Stimulated activated CD4-positive, alpha-beta T cell treated with anti-CD3 and anti-CD28 coated beads, Interleukin-2, amount 100 ng/mL, for 4 hours (primary cell): ENCODE measurements around the gene OR52I2.

Source experiments
- DNase-seq: peaks from one replicate; pipeline ENCODE4 v3.0.0-alpha.2; 2020; ENCODE audit warnings: low read depth

The OR52I2 gene

DNA sequence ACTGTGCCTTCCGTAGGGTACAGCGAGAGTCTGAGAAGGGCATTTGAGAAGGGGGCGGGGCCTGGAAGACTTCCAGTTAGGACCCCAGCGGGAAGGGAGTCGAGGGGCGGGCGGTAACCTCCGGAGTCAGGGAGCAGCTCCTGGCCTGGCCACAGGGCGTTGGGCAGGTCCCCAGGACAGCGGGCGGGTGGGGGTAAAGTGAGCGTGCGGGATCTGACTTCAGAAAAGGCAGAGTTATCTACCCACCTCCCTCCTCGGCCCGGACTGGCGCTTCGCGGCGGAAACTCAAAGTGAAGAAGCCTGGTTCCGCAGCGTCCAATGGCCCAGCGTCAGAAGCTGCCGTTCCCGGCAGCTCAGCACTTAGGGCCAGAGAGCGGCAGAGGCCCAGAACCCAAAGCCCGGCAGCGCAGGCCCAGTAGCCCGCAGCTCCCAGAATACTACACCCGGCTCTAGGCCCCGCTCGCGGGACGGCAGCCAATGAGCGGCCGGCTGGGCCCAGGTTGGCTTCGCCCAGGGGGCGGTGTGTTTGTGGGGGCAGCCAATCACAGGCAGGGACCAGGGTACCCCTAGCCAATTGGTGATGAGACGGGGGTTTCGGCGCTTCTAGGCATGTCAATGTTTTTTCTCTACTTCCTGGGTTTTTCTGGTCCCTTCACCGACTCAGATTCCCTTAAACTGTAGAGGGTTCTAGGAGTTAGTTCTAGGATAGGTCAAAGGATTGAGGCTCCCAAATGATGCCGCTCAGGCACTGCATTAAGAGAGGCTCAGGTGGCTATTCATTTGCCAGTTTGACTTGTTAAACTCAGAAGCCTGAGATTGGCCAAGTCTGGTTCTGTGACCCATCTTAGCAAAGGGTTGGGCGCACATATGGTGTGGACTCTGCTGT, 26.5 kb downstream of the OR52I2 start, which contains the start of gene TRIM68:
TRIM68 (minus strand) TSS at position 451 of the 886 bp plus-strand sequence. CDS start 2,727 bp downstream, outside the sequence.
- DNase-seq, result peak; percentile 90

DNA sequence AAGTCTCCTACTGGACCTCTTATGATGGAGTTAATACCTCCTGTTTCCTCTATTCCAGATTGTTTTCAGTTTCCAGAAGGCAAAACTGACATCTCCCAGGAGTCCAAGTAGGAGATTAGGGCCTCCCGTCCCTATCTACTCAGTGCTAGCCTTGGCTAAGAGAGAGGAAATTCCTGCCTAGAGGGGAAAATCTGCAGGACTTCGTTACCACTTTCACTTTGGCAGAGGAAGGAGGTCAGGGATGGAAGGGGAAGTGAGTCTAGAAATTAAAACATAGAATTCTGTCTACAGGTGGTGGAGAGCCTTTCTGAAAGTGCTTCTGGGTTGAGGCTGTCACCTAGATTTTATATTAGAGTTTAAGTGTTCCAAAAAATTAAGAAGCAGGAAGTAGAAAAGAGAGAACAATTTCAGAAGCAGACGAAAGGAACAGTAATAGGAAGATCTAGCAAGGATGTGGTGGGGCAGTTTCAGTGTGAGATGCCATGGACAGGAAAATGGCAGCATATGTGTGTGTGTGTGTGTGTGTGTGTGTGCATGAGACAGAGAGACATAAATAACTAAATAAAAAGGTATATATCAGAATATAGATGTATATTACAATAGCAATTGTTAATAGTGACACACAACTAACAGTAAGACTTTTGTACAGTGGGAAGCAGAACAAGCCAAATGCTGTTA, 28.9 kb downstream of the OR52I2 start:
- no peak for DNase-seq

- no peak for DNase-seq
Measured at GRCh38 chr11:4611986-4612385, 30.4 kb downstream of the OR52I2 start.

- no peak for DNase-seq
Measured at GRCh38 chr11:4615856-4616444, 34.4 kb downstream of the OR52I2 start.

DNA sequence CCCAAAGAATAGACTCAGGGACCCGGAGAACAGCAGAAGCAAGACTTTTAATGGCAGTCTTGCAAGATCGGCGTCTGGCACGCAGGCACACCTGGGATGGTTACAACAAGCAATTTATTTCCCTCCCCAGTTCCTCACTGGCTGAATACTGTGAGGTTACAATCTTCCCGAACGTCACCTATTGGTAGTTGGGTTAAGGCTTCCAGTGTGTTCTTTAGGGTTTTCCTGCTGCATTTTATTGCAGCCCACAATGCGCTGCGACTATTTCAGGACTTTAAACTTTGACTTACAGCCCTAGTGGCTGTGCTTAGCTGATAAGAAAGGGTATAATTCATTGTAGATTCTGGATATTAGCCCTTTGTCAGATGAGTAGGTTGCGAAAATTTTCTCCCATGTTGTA, 38.0 kb downstream of the OR52I2 start:
- DNase-seq, result no peak

DNA sequence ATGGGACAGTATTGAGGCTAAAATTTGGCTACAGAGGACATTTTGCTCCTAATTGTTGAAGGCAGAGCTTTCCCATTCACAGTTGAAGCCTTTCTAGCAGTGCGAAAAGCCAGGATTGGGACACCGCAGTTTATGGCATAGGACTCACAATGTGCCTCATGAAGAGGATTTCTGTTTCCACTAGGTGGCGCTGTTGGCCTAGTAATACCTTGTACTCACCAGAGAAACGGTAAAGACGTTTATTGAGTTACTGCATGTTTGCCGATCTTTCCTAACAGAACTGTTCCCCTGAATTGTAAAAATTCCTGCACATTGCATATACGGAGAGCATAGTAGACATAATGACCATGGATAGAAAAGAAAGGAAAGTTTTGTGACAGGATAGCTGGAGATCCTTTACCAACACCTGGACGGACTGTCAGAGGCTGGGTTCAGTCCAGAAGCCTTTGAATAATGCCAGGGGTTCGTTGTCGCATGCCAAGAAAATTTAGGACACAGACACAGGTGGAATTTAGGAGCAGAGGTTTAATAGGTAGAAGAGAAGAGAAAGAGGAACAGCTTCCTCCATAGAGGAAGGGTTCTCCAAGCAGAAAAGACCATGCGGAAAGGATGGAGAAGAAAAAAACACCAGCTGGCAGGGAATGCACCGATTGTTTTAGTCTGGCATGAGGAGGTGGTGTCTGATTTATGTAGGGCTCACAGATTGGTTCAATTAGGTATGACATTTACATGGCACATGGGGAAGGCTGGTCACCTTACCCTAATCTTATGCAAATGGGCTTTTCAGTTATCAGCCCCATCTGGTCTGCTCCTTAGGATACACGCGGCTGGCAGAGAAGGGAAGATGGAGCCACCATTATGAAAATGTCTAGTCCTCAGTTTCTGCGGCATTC, 44.9 kb downstream of the OR52I2 start:
- no peak for DNase-seq

DNA sequence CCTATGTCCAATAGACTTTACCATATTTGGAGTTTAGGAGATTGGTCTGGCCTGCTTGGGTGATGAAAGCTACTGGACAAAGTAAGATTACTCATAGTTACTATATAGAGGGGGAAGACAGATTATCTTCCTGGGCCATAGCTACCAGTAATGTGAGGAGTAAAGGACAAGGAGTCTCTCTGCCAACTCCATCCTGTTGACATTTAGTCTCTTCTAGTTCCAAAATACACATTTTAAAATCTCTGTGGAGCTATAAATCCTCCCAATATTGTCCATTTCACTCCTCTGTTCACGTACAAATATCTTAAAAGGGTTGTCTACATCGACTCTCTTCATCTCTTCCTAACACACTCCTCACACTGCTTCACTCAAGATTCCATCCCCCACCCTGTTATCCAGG, 54.6 kb downstream of the OR52I2 start:
- no peak for DNase-seq

DNA sequence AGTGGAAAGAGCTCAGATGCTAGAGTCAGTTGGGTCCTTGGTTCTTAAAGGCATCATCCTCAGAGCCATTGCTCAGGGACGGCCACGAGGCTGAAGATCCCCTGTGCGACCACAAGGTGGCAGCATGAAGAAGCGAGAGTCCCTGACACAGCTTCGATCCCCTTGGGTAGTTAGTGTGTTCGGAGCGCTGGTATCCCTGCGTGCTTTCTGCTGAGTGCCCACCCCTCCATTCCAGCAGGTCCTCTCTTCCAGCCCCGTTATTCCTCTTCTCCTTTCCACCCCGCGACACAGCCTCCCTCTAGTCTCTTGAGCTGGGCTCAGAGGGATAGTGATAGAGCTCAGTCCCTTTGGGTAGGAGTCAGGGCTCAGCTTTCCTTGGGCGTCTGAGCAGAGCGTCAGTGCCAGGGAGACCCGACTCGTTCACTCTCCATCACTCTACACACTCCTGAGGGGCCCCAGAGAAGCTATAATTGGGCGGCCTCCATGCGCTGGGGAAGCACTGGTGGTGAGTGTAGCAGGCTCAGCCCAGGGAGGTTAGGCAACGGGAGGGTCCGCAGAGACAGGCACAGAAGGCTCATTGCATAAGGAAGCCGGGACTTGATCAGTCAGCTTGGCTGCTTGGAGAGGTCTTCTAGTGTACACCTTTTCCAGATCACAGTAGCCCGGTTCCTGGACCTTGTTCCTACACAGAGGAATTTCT, 55.6 kb downstream of the OR52I2 start, which contains the start of gene OR51D1:
OR51D1 (plus strand) TSS at position 516 of the 700 bp plus-strand sequence. CDS start 2,314 bp downstream, outside the sequence.
- peak; percentile 46 for DNase-seq

DNA sequence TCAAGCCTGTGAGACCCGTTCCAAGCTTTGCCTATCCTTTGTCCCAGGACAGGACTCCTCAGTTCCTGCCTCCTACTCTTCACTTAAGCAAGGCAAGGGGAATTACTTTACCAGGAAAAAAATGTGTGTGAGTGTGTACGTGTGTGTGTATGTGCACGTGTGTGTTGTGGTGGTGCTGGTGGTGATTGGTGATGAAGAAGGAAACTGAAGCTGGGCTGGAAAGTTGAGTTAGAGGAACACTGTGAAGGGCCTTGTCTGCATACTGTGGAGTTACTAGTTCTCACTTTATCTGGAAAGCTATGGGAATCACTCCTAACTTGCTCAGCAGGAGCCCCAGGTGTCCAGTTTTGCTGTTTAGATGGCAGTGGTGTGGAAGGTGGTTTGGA, 56.1 kb downstream of the OR52I2 start:
- DNase-seq, result no peak

DNA sequence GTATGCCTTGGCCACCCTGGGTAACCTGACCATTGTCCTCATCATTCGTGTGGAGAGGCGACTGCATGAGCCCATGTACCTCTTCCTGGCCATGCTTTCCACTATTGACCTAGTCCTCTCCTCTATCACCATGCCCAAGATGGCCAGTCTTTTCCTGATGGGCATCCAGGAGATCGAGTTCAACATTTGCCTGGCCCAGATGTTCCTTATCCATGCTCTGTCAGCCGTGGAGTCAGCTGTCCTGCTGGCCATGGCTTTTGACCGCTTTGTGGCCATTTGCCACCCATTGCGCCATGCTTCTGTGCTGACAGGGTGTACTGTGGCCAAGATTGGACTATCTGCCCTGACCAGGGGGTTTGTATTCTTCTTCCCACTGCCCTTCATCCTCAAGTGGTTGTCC, 58.4 kb downstream of the OR52I2 start:
- DNase-seq, result no peak

GRCh38 chr11:4641501-4641900, 60.0 kb downstream of the OR52I2 start:
- DNase-seq, result no peak

GRCh38 chr11:4642043-4642442, 60.5 kb downstream of the OR52I2 start:
- DNase-seq, result no peak
